HG02840 (cell line): ENCODE data around the gene WBP1L.
A peak's percentile ranks its signal among the peaks of the same experiment; 100 is the strongest.

Experiments used
- ATAC-seq: cut with Tn5 transposase; IDR thresholded peaks from one replicate; pipeline ENCODE4 v1.9.1; 2021; ENCODE audit warnings: mild to moderate bottlenecking, moderate library complexity, moderate number of reproducible peaks; ENCODE audit not compliant: unreplicated experiment, low FRiP score

The WBP1L gene

GRCh38 chr10:102777711-102778453 lies 34.1 kb downstream of the WBP1L start:
- no peak for ATAC-seq

GRCh38 chr10:102778781-102779180 lies 35.0 kb downstream of the WBP1L start:
- no peak for ATAC-seq

GRCh38 chr10:102779680-102780526 lies 36.2 kb downstream of the WBP1L start:
- no peak for ATAC-seq

DNA sequence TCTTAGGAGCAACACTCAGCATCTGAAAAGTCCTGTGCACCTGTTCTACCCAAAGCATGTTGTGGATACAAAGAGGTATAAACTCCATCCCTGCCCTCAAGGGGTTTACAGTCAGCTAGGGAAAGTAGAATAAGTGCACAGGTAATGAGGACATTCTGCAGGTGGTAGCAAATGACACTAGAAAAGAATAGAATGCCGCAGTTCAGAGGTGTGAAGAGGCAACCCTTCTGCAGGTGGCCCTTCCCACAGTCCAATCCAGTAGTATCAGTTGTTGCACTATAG lies 36.7 kb downstream of the WBP1L start:
- no peak for ATAC-seq

- ATAC-seq: no peak
These were observed 37.6 kb downstream of the WBP1L start for GRCh38 chr10:102781090-102781920.

- no peak for ATAC-seq
These were observed 38.3 kb downstream of the WBP1L start for GRCh38 chr10:102781921-102782557.

- no peak for ATAC-seq
These were observed 39.2 kb downstream of the WBP1L start for GRCh38 chr10:102782673-102783551.

- ATAC-seq: no peak
These were observed 39.8 kb downstream of the WBP1L start for GRCh38 chr10:102783568-102783967.

DNA sequence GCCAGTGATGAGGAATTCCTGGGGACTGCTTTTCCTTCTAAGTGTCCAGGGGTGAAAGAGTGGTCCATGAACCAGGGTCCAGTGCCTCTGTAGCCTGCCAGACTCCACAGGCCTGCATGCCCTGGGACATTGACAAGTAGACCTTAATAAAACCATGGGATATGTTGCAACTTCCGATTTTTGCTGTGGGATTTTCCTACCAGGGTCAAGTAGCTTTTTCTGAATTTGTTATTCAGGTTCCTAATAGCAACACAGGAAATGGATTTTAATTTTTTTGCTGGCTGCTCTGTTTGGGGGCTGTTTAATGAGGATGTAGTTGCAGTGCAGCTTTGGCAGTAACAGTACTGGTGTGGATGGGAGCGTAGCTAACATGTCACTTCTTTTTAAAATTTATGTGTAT lies 42.1 kb downstream of the WBP1L start:
- ATAC-seq: no peak

DNA sequence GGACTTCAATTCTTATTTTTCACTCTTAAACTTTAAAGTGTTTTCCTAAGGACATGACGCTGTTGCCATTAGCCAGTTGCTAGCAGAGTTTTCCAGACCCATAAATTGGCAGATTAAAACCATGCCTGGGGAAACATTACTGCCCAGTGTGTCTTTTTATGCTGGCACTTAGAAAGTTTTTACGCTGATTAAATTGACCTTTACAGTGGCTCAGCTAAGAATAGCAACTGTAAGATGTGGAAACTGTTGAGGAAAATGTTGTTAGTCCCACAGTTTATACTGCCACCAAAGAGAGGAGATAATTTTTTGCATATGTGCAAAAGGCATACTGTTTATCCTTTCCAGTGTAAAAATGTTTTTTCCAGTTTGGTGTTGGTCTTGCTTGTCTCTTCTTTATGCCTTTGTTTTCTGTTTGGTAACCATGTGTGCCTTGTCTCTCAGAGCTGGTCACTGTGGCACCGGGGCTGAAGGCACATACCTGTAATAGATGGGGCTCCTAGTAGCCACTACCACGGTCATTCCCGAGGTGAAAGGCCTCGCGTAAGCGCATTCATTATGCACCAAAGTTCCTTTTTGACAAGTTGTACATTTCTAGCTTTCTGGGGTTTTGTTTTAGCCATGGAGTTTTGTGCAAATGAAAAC lies 48.1 kb downstream of the WBP1L start:
- no peak for ATAC-seq

- ATAC-seq: no peak
These were observed 52.0 kb downstream of the WBP1L start for GRCh38 chr10:102795453-102796406.

GRCh38 chr10:102796407-102797176 lies 52.8 kb downstream of the WBP1L start:
- peak; percentile 96 for ATAC-seq

DNA sequence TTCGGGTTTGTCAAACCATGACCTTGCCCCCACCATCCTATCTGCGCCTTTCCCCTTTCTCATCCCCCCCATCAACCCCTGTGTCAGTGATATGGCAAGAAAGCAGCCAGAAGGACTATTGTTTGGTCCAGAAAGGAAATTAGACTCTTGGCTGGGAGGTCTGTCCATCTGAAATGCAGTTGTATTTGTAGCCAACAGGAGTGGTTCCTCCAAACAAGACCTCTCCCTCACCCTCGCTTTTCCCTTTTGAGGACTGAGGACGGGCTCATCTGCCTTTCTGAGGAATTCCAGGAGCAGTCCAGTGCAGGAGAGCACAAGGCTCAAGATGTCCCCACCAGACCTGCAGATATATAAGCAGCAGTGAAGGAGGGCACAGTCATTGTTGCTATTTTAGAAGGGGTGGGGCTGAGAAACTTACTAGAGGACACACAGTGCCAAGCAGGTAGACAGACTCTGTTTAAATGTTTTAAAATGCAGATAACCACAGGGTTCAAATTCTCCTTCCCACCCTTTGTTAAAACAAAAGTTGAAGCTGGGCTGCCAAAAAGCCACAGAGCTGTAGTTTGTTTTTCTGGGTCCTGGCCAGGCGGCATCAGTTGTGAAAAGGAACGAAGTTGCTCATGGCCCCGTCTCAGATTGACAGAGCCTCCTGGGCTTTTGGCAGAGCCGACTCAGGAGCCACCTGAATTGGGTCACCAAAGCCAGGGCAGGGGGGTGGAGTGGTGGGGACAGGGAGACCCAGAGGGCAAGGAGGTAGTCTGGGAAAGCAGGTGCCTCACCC lies 56.1 kb downstream of the WBP1L start:
- no peak for ATAC-seq

DNA sequence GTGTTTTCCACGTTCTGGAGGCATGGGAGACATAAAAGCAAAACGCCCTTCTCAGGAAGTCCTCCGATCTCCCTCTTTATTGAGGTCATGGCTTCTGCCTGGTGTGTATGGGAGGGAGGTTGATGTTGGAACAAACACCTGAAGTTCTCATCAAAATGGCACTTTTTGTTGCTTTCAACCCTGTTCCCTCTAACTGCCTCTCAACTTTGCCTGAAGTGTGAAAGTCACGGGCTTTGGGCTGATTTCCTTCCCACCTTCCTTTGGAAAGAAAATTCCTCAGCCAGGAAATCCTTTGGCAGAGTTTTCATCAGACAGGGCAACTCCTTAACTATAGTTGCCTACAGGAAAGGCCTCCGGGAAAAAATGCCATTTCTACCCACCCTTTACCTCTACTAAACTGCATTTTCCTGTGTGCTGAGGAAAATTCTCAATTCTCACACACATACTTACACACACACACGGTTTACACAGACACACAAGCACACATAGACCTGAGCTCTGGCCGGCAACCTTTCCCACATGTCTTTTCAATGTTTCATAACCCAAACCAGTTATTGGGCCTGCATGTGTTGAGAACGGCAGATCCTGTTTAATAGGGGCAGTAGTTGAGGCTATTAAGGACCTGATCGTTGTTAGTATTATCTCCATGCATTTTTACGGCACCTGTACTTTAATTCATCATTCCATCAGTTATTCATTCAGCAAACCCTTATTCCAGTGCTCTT lies 57.0 kb downstream of the WBP1L start:
- ATAC-seq: no peak

DNA sequence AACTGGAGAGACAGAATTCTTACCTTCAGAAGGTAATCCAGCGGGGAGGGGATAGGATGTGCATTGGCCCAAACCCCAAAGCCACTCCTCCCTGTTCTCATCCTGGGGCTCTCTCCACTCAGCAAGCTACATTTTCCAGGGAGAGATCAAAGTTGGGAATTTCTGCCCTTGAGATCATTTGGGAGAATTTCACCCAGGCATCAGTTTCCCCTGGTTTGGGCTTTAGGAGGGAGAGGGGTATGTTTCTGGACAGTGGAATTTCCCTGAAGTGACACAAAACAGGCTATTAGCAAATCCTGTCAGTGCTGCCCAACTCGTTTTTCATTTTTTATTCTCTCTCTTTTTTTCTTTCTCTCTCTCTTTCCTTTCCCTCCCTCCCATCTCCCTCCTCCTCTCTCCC lies 57.7 kb downstream of the WBP1L start:
- no peak for ATAC-seq

GRCh38 chr10:102801978-102802377 lies 58.2 kb downstream of the WBP1L start:
- no peak for ATAC-seq
